ENCODE measurements around the gene EIF5. TPM values are rescaled to one million over a fixed set of nuclear protein-coding genes. Genes with fewer than 3 reads are reported as not detected.

Gene EIF5
- total and polyA plus RNA-seq, 2 of the 4 experiments (the other 2 are of a cell fraction) = 181 to 241 TPM

GRCh38 chr14:103298620-103299019 lies 35.4 kb upstream of the EIF5 start:
- no peak overlapping the region for H3K23ac ChIP-seq (ENCODE audit: low read depth, low read length)
- no peaks in the 10 kb centered on the region for H4K20me1 ChIP-seq (ENCODE audit: insufficient read depth, low read length)
- POLR2A ChIA-PET (ENCODE audit: unreplicated experiment) = interaction anchor here (0.9 kb wide), 1 partner anchor 35 kb away, joined by 3 read pairs; the partner anchor contains the start of gene EIF5
- dilution Hi-C loops (cut with HindIII; ENCODE audit: low sequenced_read_pairs, unreplicated experiment) (no loop called here), intact Hi-C loops (cut with micrococcal nuclease) (no loop called here), in situ Hi-C loops (cut with MboI; ENCODE audit: low sequenced_read_pairs) (no loop called here)
- ATAC-seq (ENCODE audit: low read depth) (no peak), DNase-seq (no peak)
- H3K9me3 ChIP-seq (ENCODE audit: control insufficient read depth, insufficient read depth, low read length) = no peaks in the 10 kb centered on the region
- H3K4me1 ChIP-seq (ENCODE audit: control insufficient read depth, insufficient read depth, low read length) = no peaks in the 10 kb centered on the region
- no CpG with 5 or more reads among the region's 1 CpG for WGBS, 2 experiments (ENCODE audit: extremely low coverage in 2 of 2, insufficient read length in 1 of 2)
- H3K14ac ChIP-seq (replicated peaks; ENCODE audit: low read depth, low read length) = no peak overlapping the region
- H2AK5ac ChIP-seq (ENCODE audit: low read depth, low read length) = no peak overlapping the region
- H3K56ac ChIP-seq (ENCODE audit: extremely low read depth, insufficient read depth, low read length) = no peak overlapping the region
- no peak overlapping the region for H2BK20ac ChIP-seq (ENCODE audit: low read depth, low read length)
- no peak overlapping the region for H3K4me3 ChIP-seq (ENCODE audit: insufficient read depth, low read depth, low read length)
- no peak overlapping the region for H2AK9ac ChIP-seq (replicated peaks; ENCODE audit: low read depth, low read length, poor library complexity)
- H3K9ac ChIP-seq (ENCODE audit: low read depth, low read length) = no peak overlapping the region
- no peak overlapping the region for H2BK120ac ChIP-seq (ENCODE audit: low read depth, low read length)
- H2BK5ac ChIP-seq (ENCODE audit: low read depth, low read length, poor library complexity, severe bottlenecking) = no peak overlapping the region
- no peak overlapping the region for H4K8ac ChIP-seq (ENCODE audit: low read depth in 2 of 2, low read length in 2 of 2)
- no peaks in the 10 kb centered on the region for H3K79me1 ChIP-seq (ENCODE audit: low read depth in 1 of 2, low read length in 2 of 2)
- no peak overlapping the region for H4K5ac ChIP-seq (ENCODE audit: low read depth, low read length)
- no peak overlapping the region for H3K18ac ChIP-seq (ENCODE audit: low read depth, low read length)
- no peak overlapping the region for H3K27ac ChIP-seq (ENCODE audit: insufficient read depth, low read length)
- CTCF ChIA-PET = interaction anchor here (0.6 kb wide), 1 partner anchor 185 kb away, joined by 5 read pairs; no protein-coding TSS in a partner anchor
- H3K27me3 ChIP-seq (ENCODE audit: control insufficient read depth, insufficient read depth, low read length) = peaks cover 4% of the 10 kb centered on the region
- H3K4me2 ChIP-seq (ENCODE audit: low read depth, low read length) = no peak overlapping the region
- no peak overlapping the region for H4K91ac ChIP-seq (ENCODE audit: insufficient read depth, low read depth, low read length)
- BruUV-seq (replicated peaks) = no TSS peak
- H3K9me1 ChIP-seq (ENCODE audit: insufficient read depth, low read length) = 0 out of 2 replicates have a peak, but pooled peaks cover 2% of the 10 kb centered on the region
- H3K36me3 ChIP-seq (ENCODE audit: control insufficient read depth, insufficient read depth, low read length) = no peaks in the 10 kb centered on the region
- no peak overlapping the region for H3K4ac ChIP-seq (ENCODE audit: low read depth, low read length)
- no peak overlapping the region for H2AFZ ChIP-seq (replicated peaks; ENCODE audit: low read length, poor library complexity)
- no peak for TF ChIP-seq CTCF (conservative IDR thresholded peaks at IDR 0.05; ENCODE audit: low read depth, low read length)
- TF ChIP-seq FOS (IDR thresholded peaks at IDR 0.05; ENCODE audit: low read depth, low read length) = no peak
- TF ChIP-seq CEBPB (IDR thresholded peaks at IDR 0.05; ENCODE audit: low read depth, low read length) = no peak
- TF ChIP-seq MAZ (IDR thresholded peaks at IDR 0.05; ENCODE audit: borderline replicate concordance, low read depth, low read length) = no peak
- no peak for TF ChIP-seq RCOR1 (IDR thresholded peaks at IDR 0.05; ENCODE audit: insufficient replicate concordance, low read length)
- TF ChIP-seq ELK1 (IDR thresholded peaks at IDR 0.05; ENCODE audit: borderline replicate concordance, low read depth, low read length) = no peak
- no peak for TF ChIP-seq RAD21 (IDR thresholded peaks at IDR 0.05; ENCODE audit: low read length)
- no peak for TF ChIP-seq MXI1 (IDR thresholded peaks at IDR 0.05; ENCODE audit: borderline replicate concordance, low read depth, low read length)
- TF ChIP-seq MAFK (IDR thresholded peaks at IDR 0.05; ENCODE audit: low read depth, low read length) = no peak
- no peak for TF ChIP-seq BHLHE40 (IDR thresholded peaks at IDR 0.05; ENCODE audit: low read depth, low read length)
- TF ChIP-seq CHD1 (IDR thresholded peaks at IDR 0.05; ENCODE audit: low read depth, low read length) = no peak
- TF ChIP-seq POLR2A (IDR thresholded peaks at IDR 0.05; ENCODE audit: low read depth, low read length) = no peak
- TF ChIP-seq USF2 (IDR thresholded peaks at IDR 0.05; ENCODE audit: low read depth, low read length) = no peak
- no peak for TF ChIP-seq RFX5 (IDR thresholded peaks at IDR 0.05; ENCODE audit: low read depth, low read length)
- H2BK15ac ChIP-seq (ENCODE audit: low read depth, low read length) = no peak overlapping the region
